PC-3 (cell line): ENCODE results near the gene ERG28. TPM values are rescaled to one million over a fixed set of nuclear protein-coding genes. Genes with fewer than 3 reads are reported as not detected.

Experiments
- ATAC-seq: fragments of 200-7000 bp; cut with Tn5 transposase; 2 replicates; pipeline ENCODE4 v1.9.1; 2020; ENCODE audit warnings: mild to moderate bottlenecking, moderate library complexity
- BruUV-seq: library from RNA; stranded (reverse); fragments of 400-500 nt; replicated peaks from 2 replicates; lab custom pipeline; 2021; lab: Mats Ljungman, UMichigan
- CTCF ChIA-PET: fragments of 300-600 bp; sonication (Branson Sonifier 250); formaldehyde crosslinking; loops from one replicate; lab custom pipeline; 2022; ENCODE audit warnings: antibody characterized with exemption; lab: Charles Lee
- POLR2A ChIA-PET: fragments of 300-600 bp; sonication (Branson Sonifier 250); formaldehyde crosslinking; loops from one replicate; lab custom pipeline; 2022; ENCODE audit warnings: antibody characterized with exemption; ENCODE audit not compliant: unreplicated experiment; lab: Charles Lee
- DNase-seq: peaks from one replicate; pipeline ENCODE4 v3.0.0-alpha.2; 2015
- H2AFZ ChIP-seq: fragments of 300-600 bp; sonication (generic); 2 replicates; pipeline ENCODE4 v1.6.0; 2016; ENCODE audit warnings: antibody characterized with exemption, low read length
- H3F3A ChIP-seq: fragments of 300-600 bp; sonication (generic); one replicate; pipeline ENCODE4 v1.6.0; 2017; ENCODE audit warnings: antibody characterized with exemption, low read length, control low read depth, mild to moderate bottlenecking; ENCODE audit not compliant: unreplicated experiment
- H3K27ac ChIP-seq: fragments of 300-600 bp; sonication (generic); 2 replicates; pipeline ENCODE4 v1.5.1; 2016; ENCODE audit warnings: mild to moderate bottlenecking, low read length
- H3K27me3 ChIP-seq: fragments of 300-600 bp; sonication (generic); 2 replicates; pipeline ENCODE4 v1.6.1; 2016; ENCODE audit warnings: low read length, mixed read lengths
- H3K36me3 ChIP-seq: fragments of 300-600 bp; sonication (generic); 2 replicates; pipeline ENCODE4 v1.6.1; 2016; ENCODE audit warnings: low read depth, mixed run types, low read length, mixed read lengths
- H3K4me1 ChIP-seq: fragments of 300-600 bp; sonication (generic); 2 replicates; pipeline ENCODE4 v1.5.1; 2016; ENCODE audit warnings: low read length; ENCODE audit not compliant: insufficient read depth
- H3K4me2 ChIP-seq: fragments of 300-600 bp; sonication (generic); 2 replicates; pipeline ENCODE4 v1.6.0; 2016; ENCODE audit warnings: low read length
- H3K4me3 ChIP-seq: fragments of 300-600 bp; sonication (generic); 2 replicates; pipeline ENCODE4 v1.5.1; 2016; ENCODE audit warnings: mild to moderate bottlenecking, low read length, mixed read lengths
- H3K79me2 ChIP-seq: fragments of 300-600 bp; sonication (generic); 2 replicates; pipeline ENCODE4 v1.6.1; 2017; ENCODE audit warnings: low read length, mixed read lengths
- H3K9ac ChIP-seq: fragments of 300-600 bp; sonication (generic); 2 replicates; pipeline ENCODE4 v1.6.0; 2016; ENCODE audit warnings: mild to moderate bottlenecking, low read length
- H3K9me2 ChIP-seq: fragments of 300-600 bp; sonication (generic); replicated peaks from 2 replicates; pipeline ENCODE4 v1.6.1; 2016; ENCODE audit warnings: mixed run types, low read length, mixed read lengths
- H3K9me3 ChIP-seq: fragments of 300-600 bp; sonication (generic); 2 replicates; pipeline ENCODE4 v1.6.1; 2016; ENCODE audit warnings: low read length, mixed read lengths
- H4K20me1 ChIP-seq: fragments of 300-600 bp; sonication (generic); 2 replicates; pipeline ENCODE4 v1.6.1; 2016; ENCODE audit warnings: low read length, mixed read lengths
- EZH2 ChIP-seq: fragments of 300-600 bp; sonication (generic); IDR thresholded peaks from one replicate; pipeline ENCODE4 v1.6.1; 2017; ENCODE audit warnings: antibody characterized with exemption, mild to moderate bottlenecking, low read length; ENCODE audit not compliant: unreplicated experiment
- EZH2phosphoT487 ChIP-seq: fragments of 300-600 bp; sonication (generic); IDR thresholded peaks from 2 replicates; pipeline ENCODE4 v1.6.1; 2018; ENCODE audit warnings: mild to moderate bottlenecking, antibody characterized with exemption, low read length, borderline replicate concordance
- intact Hi-C: fragments of 100-400 bp; cut with micrococcal nuclease; formaldehyde crosslinking; loops from 2 replicates; pipeline ENCODE4 v1.9.0; 2023
- total RNA-seq: library from RNA; depleted of rRNA; stranded (reverse); fragments of >200 nt; gene quantifications from 2 replicates; pipeline ENCODE4 v1.2.3, GENCODE V29; 2014
- TF ChIP-seq, protein P1 (sequence below): fragments of 300-600 bp; sonication (generic); conservative IDR thresholded peaks from 2 replicates; pipeline ENCODE4 v1.5.1; 2017; ENCODE audit warnings: antibody characterized with exemption, low read depth, mild to moderate bottlenecking, low read length

Gene ERG28
- total RNA-seq, 1 experiment from 2014 or later: 13.9 TPM

DNA sequence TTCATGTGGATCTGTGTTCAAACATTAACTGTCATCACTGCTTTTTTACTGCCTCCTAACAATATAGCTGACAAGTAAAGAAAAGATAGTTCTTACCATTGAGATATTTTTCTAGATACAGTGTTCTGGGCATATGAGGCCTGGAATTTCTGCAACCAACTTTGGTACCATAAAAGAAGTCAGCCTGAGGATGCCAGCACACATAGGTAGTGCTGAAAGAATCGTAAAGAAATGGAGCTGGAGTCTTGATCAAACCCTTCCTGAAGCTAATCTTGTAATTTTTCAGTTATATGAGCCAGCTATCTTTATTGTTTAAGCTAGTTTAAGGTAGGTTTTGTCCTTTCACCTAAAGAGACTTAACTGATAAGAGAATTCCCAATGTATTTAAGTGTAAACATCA, 11.3 kb downstream of the ERG28 start:
- intact Hi-C loops: no loop called here
- no peaks in the 10 kb centered on the region for H3K9me3 ChIP-seq
- H3K9ac ChIP-seq: no peak overlapping the region
- TF ChIP-seq EZH2: no peak
- no peak for TF ChIP-seq EZH2phosphoT487
- TF ChIP-seq, protein P1, sequence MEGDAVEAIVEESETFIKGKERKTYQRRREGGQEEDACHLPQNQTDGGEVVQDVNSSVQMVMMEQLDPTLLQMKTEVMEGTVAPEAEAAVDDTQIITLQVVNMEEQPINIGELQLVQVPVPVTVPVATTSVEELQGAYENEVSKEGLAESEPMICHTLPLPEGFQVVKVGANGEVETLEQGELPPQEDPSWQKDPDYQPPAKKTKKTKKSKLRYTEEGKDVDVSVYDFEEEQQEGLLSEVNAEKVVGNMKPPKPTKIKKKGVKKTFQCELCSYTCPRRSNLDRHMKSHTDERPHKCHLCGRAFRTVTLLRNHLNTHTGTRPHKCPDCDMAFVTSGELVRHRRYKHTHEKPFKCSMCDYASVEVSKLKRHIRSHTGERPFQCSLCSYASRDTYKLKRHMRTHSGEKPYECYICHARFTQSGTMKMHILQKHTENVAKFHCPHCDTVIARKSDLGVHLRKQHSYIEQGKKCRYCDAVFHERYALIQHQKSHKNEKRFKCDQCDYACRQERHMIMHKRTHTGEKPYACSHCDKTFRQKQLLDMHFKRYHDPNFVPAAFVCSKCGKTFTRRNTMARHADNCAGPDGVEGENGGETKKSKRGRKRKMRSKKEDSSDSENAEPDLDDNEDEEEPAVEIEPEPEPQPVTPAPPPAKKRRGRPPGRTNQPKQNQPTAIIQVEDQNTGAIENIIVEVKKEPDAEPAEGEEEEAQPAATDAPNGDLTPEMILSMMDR: no peak
- H3K9me2 ChIP-seq: no peaks in the 10 kb centered on the region
- no peak overlapping the region for H2AFZ ChIP-seq
- no peaks in the 10 kb centered on the region for H4K20me1 ChIP-seq
- ChIA-PET POLR2A (no interaction called here), CTCF (interaction anchor here (0.6 kb wide), 1 partner anchor 333 kb away, joined by 5 read pairs; no protein-coding TSS in a partner anchor)
- H3K79me2 ChIP-seq: no peaks in the 10 kb centered on the region
- H3K36me3 ChIP-seq: peaks cover 22% of the 10 kb centered on the region; the same call in 1 of the 2 replicates
- peaks cover 46% of the 10 kb centered on the region for H3K4me1 ChIP-seq
- no TSS peak for BruUV-seq
- no peak overlapping the region for H3K4me3 ChIP-seq
- H3F3A ChIP-seq: no peaks in the 10 kb centered on the region
- peak overlapping the region; percentile 52 for H3K27ac ChIP-seq
- H3K27me3 ChIP-seq: no peaks in the 10 kb centered on the region
- DNase-seq (no peak), ATAC-seq (no peak)
- H3K4me2 ChIP-seq: 0 out of 2 replicates have a peak overlapping the region, but pooled peaks have one; percentile 32

DNA sequence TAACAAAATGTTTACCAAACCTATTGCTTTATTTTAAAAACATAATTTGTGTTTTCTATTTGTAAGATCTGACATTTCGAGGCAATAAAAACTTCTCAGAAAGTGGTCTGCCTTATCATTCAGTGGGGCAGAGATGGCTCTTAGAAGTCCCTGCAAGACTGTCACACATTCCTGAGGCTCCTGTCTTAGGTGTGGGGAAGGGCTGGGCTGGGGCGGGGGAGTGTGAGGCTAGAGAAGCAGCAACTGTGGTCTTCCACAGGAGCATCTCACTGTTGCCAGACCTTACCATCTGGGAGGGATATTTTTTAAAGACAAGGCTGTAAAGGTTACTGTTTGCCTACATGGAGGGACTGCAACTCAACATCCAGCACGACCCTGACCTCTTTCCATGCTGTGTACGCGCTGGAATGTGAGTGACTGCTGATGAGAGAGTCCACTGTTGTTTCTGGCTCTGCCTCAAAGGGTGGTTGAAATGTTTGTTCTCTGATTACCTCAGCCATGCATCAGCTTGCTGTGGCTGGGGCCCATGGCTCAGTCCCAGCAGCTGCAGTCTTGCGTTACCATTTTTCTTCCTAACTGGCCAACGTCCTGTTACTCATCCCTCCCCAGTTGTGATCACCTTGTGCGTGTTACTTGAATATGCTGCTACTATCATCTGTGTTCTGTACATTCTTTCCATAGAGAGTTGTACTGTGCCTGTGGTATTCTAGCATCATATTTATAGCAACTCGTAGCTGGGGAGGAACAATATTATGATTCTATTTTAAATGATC, 12.4 kb downstream of the ERG28 start:
- peak overlapping the region; percentile 66 for H3K27ac ChIP-seq
- H3K4me1 ChIP-seq: peaks cover 46% of the 10 kb centered on the region
- H3K9me3 ChIP-seq: no peaks in the 10 kb centered on the region
- CTCF ChIA-PET: interaction anchor here (0.6 to 1.0 kb wide), 4 partner anchors 13 to 87 kb away, joined by 3 to 7 read pairs (median 6); partner anchors contain the start of gene TTLL5
- TF ChIP-seq, protein P1: no peak
- TF ChIP-seq EZH2phosphoT487 (no peak), EZH2 (no peak)
- no peaks in the 10 kb centered on the region for H3K9me2 ChIP-seq
- peaks cover 22% of the 10 kb centered on the region; the same call in 1 of the 2 replicates for H3K36me3 ChIP-seq
- H3K4me2 ChIP-seq: peak overlapping the region; percentile 58
- peak; percentile 97 for DNase-seq
- no peaks in the 10 kb centered on the region for H3F3A ChIP-seq
- H2AFZ ChIP-seq: no peak overlapping the region
- H4K20me1 ChIP-seq: no peaks in the 10 kb centered on the region
- H3K9ac ChIP-seq: no peak overlapping the region
- BruUV-seq: no TSS peak
- peak; percentile 92 for ATAC-seq
- intact Hi-C loops: loop anchor here (1.0 kb wide), 1 partner anchor 70 kb away; the partner anchor contains the start of gene FLVCR2
- no peak overlapping the region for H3K4me3 ChIP-seq
- H3K27me3 ChIP-seq: no peaks in the 10 kb centered on the region
- H3K79me2 ChIP-seq: no peaks in the 10 kb centered on the region
- POLR2A ChIA-PET: interaction anchor here (1.2 kb wide), 1 partner anchor 13 kb away, joined by 3 read pairs; the partner anchor contains the start of genes ERG28 and TTLL5
